ENCODE data around the gene HDAC9.

GRCh38 chr7:18558503-18558902 lies 63.0 kb downstream of the HDAC9 start:
- TF ChIP-seq EP300 (IDR thresholded peaks at IDR 0.05) (no peak), CTCF (IDR thresholded peaks at IDR 0.05) (no peak), POLR2A (IDR thresholded peaks at IDR 0.05; ENCODE audit: low read depth) (no peak), POLR2AphosphoS5 (IDR thresholded peaks at IDR 0.05) (no peak)
